Heart right ventricle (tissue), 16 donors: ENCODE data around the gene ANTXR1. TPM values are rescaled to one million over a fixed set of nuclear protein-coding genes. Genes with fewer than 3 reads are reported as not detected.

Experiments used
- ATAC-seq, 8 donors: fragments of 200-7000 bp; cut with Tn5 transposase; one replicate each; pipeline ENCODE4 v1.9.1; 2020; ENCODE audit warnings: mild to moderate bottlenecking in 8 of 8, moderate library complexity in 8 of 8, moderate number of reproducible peaks in 1 of 8
- DNase-seq, 2 donors: peaks; one replicate each; pipeline ENCODE4 v3.0.0-alpha.2; 2020
- H3K27ac ChIP-seq, 10 donors: fragments of 200-600 bp; sonication (generic) in 2 of 10; one replicate each; pipeline versions ENCODE4 v1.5.0 to v1.8.0; 2020 to 2022; ENCODE audit warnings: mild to moderate bottlenecking in 3 of 10
- H3K27me3 ChIP-seq, 7 donors: fragments of 200-600 bp; one replicate each; pipeline ENCODE4 v1.8.0; 2021 to 2022; ENCODE audit warnings: mild to moderate bottlenecking in 2 of 7
- H3K36me3 ChIP-seq, 9 donors: fragments of 200-600 bp; sonication (generic) in 1 of 9; one replicate each; pipeline versions ENCODE4 v1.5.0 to v1.8.0; 2020 to 2022; ENCODE audit warnings: mild to moderate bottlenecking in 2 of 9
- H3K4me1 ChIP-seq, 9 donors: fragments of 200-600 bp; sonication (generic) in 1 of 9; one replicate each; pipeline versions ENCODE4 v1.5.0 to v1.8.0; 2020 to 2022; ENCODE audit warnings: mild to moderate bottlenecking in 4 of 9
- H3K4me3 ChIP-seq, 10 donors: fragments of 200-600 bp; sonication (generic) in 2 of 10; one replicate each; pipeline versions ENCODE4 v1.5.0 to v1.8.0; 2020 to 2022; ENCODE audit warnings: mild to moderate bottlenecking in 7 of 10, moderate library complexity in 2 of 10
- H3K9me3 ChIP-seq, 11 donors: fragments of 200-600 bp in 10 of 11; sonication (generic) in 2 of 11; one replicate each; pipeline versions ENCODE4 v1.5.0 to v1.8.0; 2013 to 2022; ENCODE audit warnings: mild to moderate bottlenecking in 2 of 11, control low read depth in 1 of 11, moderate library complexity in 1 of 11
- WGBS, 2 donors: extraction: QIAGEN DNeasy Blood & Tissue Kit; methylation state at CpG; one replicate each; pipeline ENCODE4 v1.1.7; 2013; ENCODE audit warnings: inconsistent platforms in 1 of 2; 5-methylcytosine and 5-hydroxymethylcytosine counted together
- intact Hi-C, 10 donors: fragments of 100-400 bp; cut with DNase I; formaldehyde crosslinking; loops; one replicate each; pipeline versions ENCODE4 v1.11.1 to v1.14.2; 2022
- polyA plus RNA-seq, 2 donors: library from polyadenylated mRNA; stranded (reverse); fragments of 200-250 nt; gene quantifications; one replicate each; pipeline ENCODE4 v1.2.3, GENCODE V29; 2013
- total RNA-seq, 10 donors: library from RNA; stranded (reverse); fragmentation: NEBNext Ultra II Directional in 3 of 10; extraction: Animal tissue kit (Norgen Biotek cat#: 25700) in 3 of 10; gene quantifications; one replicate each; pipeline versions ENCODE4 v1.2.1 to v1.2.4, GENCODE V29; 2021 to 2023
- TF ChIP-seq, protein P1 (sequence below), 9 donors: fragments of 200-600 bp; sonication (generic) in 2 of 9; IDR thresholded peaks; one replicate each; pipeline versions ENCODE4 v1.5.0 to v1.8.0; 2021 to 2022; ENCODE audit warnings: antibody characterized with exemption in 9 of 9, mild to moderate bottlenecking in 5 of 9, moderate library complexity in 1 of 9
- donor health status: Arrhythmogenic right ventricular cardiomyopathy.
- donor health status: ischemic (EF 13 %, LVEDD 7.1; RV severe dilation, severe dysfunction).
- donor health status: healthy with polysubstance abuse.
- donor health status: DM: no; HTN: yes; CAD: no.
- donor health status: DM: no; HTN: no; CAD: no.
- donor health status: ischemic (EF 25% LVEDD 6.9; RV normal size, moderate dysfunction).
- donor health status: ischemic (EF 25% LVEDD 5.7; RV mildly dilated, moderate dysfunction).
- donor health status: healthy.
- donor health status: DM: yes; HTN: yes; CAD: no.
- donor health status: Ischemic cardiomyopathy.
- donor health status: ischemic (EF 35%, LVEDD 5.7; RV mildly dilated, moderate dysfunction).
- donor health status: nonischemic (EF 11% LVEDD 7.7; RV severe dilation, severe dysfunction).
- donor health status: DM: yes; HTN: yes; CAD: no.
- donor health status: PGD.
- donor health status: ischemic (EF 29% LVEDD 5.4; RV normal size, mild dysfunction).
- donor health status: nonischemic (EF 23%, LVEDD 6.1; RV moderate dilation, normal function).

ANTXR1 gene
- total and polyA plus RNA-seq, 12 donors = 8.9 to 33.1 (median 24.1) TPM

DNA sequence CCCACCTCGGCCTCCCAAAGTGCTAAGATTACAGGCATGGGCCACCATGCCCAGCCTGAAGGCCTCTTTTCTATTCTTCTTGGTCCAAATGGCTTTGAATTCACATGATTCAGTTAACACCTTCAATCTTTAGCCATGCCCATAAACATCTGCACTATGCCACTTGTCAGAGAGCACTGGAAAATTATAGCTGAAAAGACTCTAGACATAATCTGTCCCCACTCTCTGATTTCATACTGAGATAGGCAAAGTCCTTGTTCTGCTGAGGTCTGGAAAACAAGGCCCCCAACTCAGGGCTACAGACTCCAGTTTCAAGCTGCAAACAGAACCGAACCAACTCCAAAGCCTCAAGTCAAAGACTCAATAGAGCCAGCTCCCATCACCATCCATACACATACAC lies 170.7 kb downstream of the ANTXR1 start:
- no peak for DNase-seq
- Histone ChIP-seq H3K27ac (no peak overlapping the region), H3K4me3 (no peak overlapping the region), H3K4me1 (peaks cover 0 to 27% (median 0%) of the 10 kb centered on the region in 9 donors), H3K36me3 (peaks cover 0 to 39% (median 0%) of the 10 kb centered on the region in 9 donors), H3K9me3 (no peaks in the 10 kb centered on the region), H3K27me3 (no peaks in the 10 kb centered on the region)
- intact Hi-C loops = no loop called here
- TF ChIP-seq, protein P1, sequence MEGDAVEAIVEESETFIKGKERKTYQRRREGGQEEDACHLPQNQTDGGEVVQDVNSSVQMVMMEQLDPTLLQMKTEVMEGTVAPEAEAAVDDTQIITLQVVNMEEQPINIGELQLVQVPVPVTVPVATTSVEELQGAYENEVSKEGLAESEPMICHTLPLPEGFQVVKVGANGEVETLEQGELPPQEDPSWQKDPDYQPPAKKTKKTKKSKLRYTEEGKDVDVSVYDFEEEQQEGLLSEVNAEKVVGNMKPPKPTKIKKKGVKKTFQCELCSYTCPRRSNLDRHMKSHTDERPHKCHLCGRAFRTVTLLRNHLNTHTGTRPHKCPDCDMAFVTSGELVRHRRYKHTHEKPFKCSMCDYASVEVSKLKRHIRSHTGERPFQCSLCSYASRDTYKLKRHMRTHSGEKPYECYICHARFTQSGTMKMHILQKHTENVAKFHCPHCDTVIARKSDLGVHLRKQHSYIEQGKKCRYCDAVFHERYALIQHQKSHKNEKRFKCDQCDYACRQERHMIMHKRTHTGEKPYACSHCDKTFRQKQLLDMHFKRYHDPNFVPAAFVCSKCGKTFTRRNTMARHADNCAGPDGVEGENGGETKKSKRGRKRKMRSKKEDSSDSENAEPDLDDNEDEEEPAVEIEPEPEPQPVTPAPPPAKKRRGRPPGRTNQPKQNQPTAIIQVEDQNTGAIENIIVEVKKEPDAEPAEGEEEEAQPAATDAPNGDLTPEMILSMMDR (IDR thresholded peaks at IDR 0.05) = no peak
- 93 to 97% methylated on average over 2 of the region's 2 CpGs for WGBS, 2 donors
- ATAC-seq = no peak

DNA sequence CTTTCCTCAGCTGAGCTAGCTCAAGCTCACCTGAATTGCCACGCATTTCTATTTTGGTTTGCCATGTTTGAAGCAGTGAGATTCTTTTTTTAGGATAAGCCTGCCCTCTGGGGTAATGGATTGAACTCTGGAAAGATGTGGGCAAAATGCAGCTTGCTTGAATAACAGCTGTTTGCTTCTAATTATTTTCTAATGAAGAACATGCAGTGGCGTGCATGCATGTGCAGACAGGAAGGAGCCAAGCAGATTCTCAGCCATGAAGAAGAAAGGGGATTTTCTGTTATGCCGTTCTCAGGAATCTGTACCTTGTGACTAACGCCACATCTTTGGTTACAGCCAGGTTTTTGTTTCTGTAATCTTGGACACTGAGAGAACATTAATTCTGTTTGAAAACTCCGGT lies 171.2 kb downstream of the ANTXR1 start:
- ATAC-seq = no peak
- intact Hi-C loops = no loop called here
- Histone ChIP-seq H3K4me3 (no peak overlapping the region), H3K36me3 (peaks cover 0 to 39% (median 0%) of the 10 kb centered on the region in 9 donors), H3K9me3 (no peaks in the 10 kb centered on the region), H3K4me1 (peaks cover 0 to 22% (median 0%) of the 10 kb centered on the region in 9 donors), H3K27me3 (no peaks in the 10 kb centered on the region), H3K27ac (no peak overlapping the region)
- DNase-seq = no peak
- TF ChIP-seq, protein P1 (IDR thresholded peaks at IDR 0.05) = no peak
- WGBS, 2 donors = 85 to 91% methylated on average over 5 of the region's 5 CpGs

DNA sequence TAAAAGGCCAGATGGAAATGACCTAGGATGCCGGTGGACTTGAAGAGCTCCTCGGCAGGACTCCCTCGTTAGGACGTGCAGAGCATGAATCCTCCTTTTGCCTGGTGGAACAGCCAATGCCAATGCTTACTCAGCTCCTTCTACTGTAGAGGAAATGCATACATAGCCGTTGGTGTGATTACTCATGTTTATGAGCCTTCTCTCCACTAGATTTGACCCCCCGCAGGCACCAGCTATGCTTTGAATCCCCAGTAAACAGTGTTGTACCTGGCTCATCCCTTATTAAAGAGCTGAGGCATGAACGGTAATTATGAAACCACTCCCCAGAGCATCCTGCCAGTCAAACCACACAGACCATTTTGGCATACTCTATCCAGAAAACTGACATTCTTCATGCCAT lies 172.8 kb downstream of the ANTXR1 start:
- Histone ChIP-seq H3K36me3 (peaks cover 0 to 39% (median 0%) of the 10 kb centered on the region in 9 donors), H3K4me1 (peaks cover 0 to 12% (median 0%) of the 10 kb centered on the region in 9 donors), H3K4me3 (no peak overlapping the region), H3K9me3 (no peaks in the 10 kb centered on the region), H3K27me3 (no peaks in the 10 kb centered on the region), H3K27ac (no peak overlapping the region)
- WGBS, 2 donors = 80 to 86% methylated on average over 7 of the region's 7 CpGs
- ATAC-seq (no peak), DNase-seq (no peak)
- TF ChIP-seq, protein P1 (IDR thresholded peaks at IDR 0.05) = no peak
- intact Hi-C loops = no loop called here

DNA sequence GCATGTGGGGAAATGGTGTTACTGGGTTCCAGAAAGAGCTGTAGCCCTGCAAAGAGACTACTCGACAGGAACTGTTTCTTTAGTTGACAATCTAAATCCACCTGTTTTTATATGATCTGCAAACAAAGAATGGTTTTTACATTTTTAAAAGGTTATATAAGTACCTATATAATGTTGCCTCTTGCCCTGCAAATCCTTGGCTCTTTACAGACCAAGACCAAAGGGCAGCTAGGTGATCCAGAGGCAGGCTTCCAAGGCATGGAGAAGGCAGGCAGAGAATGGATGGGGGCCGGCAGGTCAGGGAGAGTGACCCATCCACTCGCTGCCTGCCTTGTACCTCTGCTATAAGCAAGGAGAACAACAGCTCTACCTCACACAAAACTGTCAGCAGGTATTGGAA lies 173.6 kb downstream of the ANTXR1 start:
- intact Hi-C loops = no loop called here
- 94 to 96% methylated on average over 3 of the region's 3 CpGs for WGBS, 2 donors
- Histone ChIP-seq H3K27me3 (no peaks in the 10 kb centered on the region), H3K4me1 (peaks cover 0 to 15% (median 0%) of the 10 kb centered on the region in 9 donors), H3K9me3 (no peaks in the 10 kb centered on the region), H3K36me3 (peaks cover 0 to 35% (median 0%) of the 10 kb centered on the region in 9 donors), H3K4me3 (no peak overlapping the region), H3K27ac (no peak overlapping the region)
- DNase-seq = no peak
- TF ChIP-seq, protein P1 (IDR thresholded peaks at IDR 0.05) = no peak
- ATAC-seq = no peak
